GM12891 (cell line): Measurements from ENCODE around the gene TNRC6A.

Source experiments
- PAX5 ChIP-seq: IDR thresholded peaks from 2 replicates; pipeline ENCODE4 v1.6.1; 2011; ENCODE audit warnings: low read length, moderate library complexity, mild to moderate bottlenecking; ENCODE audit not compliant: insufficient read depth, severe bottlenecking
- POLR2A ChIP-seq: IDR thresholded peaks from 2 replicates; pipeline ENCODE4 v1.6.1; 2011; ENCODE audit warnings: low read depth, low read length, control low read depth
- POLR2AphosphoS5 ChIP-seq: IDR thresholded peaks from 2 replicates; pipeline ENCODE4 v1.6.1; 2011; ENCODE audit warnings: low read depth, low read length, control low read depth
- POU2F2 ChIP-seq: IDR thresholded peaks from 2 replicates; pipeline ENCODE4 v1.6.1; 2011; ENCODE audit warnings: low read depth, mild to moderate bottlenecking, control low read depth, low read length, moderate library complexity
- SPI1 ChIP-seq: IDR thresholded peaks from 2 replicates; pipeline ENCODE4 v1.6.1; 2011; ENCODE audit warnings: low read depth, low read length, control low read depth
- TAF1 ChIP-seq: IDR thresholded peaks from 2 replicates; pipeline ENCODE4 v1.6.1; 2011; ENCODE audit warnings: low read depth, low read length, control low read depth

GRCh38 chr16:24729243-24729950, at the start of gene TNRC6A:
- 0 out of 2 replicates have a peak, but pooled peaks have one; percentile 21 for TF ChIP-seq POLR2AphosphoS5
- TF ChIP-seq POLR2A = no peak; the same call in 1 of the 2 replicates
- peak; percentile 48 for TF ChIP-seq PAX5
- peak; percentile 53 for TF ChIP-seq TAF1
- TF ChIP-seq SPI1 = no peak
- TF ChIP-seq POU2F2 = no peak
